Left cardiac atrium (tissue), 4 donors: Measurements from ENCODE around the gene UBA1. TPM values are rescaled to one million over a fixed set of nuclear protein-coding genes. Genes with fewer than 3 reads are reported as not detected.
A peak's percentile ranks its signal among the peaks of the same experiment; 100 is the strongest.

Source experiments
- ATAC-seq, 2 donors: fragments of 200-7000 bp; cut with Tn5 transposase; one replicate each; pipeline ENCODE4 v1.9.1; 2020; ENCODE audit warnings: mild to moderate bottlenecking in 2 of 2, moderate library complexity in 2 of 2
- DNase-seq: peaks from one replicate; pipeline ENCODE4 v3.0.0-alpha.2; 2020
- intact Hi-C, 2 donors: fragments of 100-400 bp; cut with DNase I; formaldehyde crosslinking; loops; one replicate each; pipeline versions ENCODE4 v1.14.1 to v1.15.1; 2022 to 2023
- total RNA-seq, 2 donors: library from RNA; stranded (reverse); fragmentation: NEBNext Ultra II Directional; extraction: Animal tissue kit (Norgen Biotek cat#: 25700); gene quantifications; one replicate each; pipeline ENCODE4 v1.2.1, GENCODE V29; 2021
- donor health status: DM: no; HTN: yes; CAD: no.
- donor health status: DM: no; HTN: yes; CAD: no; lungs with severe emphysema.
- donor health status: DM: yes; HTN: yes; CAD: no.
- donor health status: Dilated cardiomyopathy.

The UBA1 gene
- total RNA-seq, 2 donors from 2014 or later: 101 to 132 TPM

DNA sequence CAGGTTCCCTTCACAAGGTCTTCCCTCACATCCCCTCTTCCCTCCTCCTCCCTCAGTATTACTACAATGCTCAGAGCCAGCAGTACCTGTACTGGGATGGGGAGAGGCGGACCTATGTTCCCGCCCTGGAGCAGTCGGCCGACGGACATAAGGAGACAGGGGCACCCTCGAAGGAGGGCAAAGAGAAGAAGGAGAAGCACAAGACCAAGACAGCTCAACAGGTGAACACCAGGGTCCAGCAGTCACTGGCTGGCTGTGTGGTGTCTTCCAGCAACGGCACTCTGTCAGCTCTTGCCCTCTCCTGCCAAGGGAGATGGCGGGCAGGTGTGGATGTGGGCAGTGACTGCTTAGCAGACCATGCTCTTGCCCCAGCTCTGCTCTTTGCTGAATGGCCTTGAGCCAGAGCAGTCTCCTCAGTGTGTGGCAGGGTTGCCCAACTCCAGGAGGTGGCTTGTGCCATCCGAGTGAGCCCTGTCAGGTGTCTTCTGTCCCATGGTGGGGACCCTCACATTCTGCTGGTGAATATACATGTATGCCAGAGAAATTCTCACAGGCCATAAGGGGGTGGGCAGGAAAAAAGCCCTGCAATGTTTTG lies 11.4 kb upstream of the UBA1 start:
- ATAC-seq (no peak), DNase-seq (peak; percentile 10)
- intact Hi-C loops: loop anchor here in 1 of 2 donors (10.0 kb wide), 1 partner anchor 633 kb away; no protein-coding TSS in a partner anchor

DNA sequence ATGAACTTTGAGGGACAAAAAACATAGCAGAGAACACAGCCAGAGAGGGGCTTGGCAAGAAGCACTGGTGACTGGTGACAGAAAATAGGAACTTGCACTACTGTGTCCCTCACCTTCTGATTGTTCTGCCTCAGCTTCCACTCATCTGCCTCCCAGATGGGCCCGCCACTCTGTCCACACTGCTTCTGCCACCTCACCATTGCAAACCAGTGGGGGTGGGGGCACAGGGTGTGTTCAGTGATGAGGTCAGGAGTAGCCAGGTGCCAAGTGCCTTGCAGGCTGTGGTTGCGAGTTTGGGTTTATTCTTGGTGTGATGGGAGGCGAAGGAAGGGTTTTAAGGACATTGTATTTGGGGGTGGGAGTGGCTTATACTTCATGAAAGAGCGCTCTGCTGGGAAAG lies 9.1 kb upstream of the UBA1 start:
- intact Hi-C loops: loop anchor here in 1 of 2 donors (10.0 kb wide), 1 partner anchor 630 kb away; no protein-coding TSS in a partner anchor
- no peak for ATAC-seq
- DNase-seq: peak; percentile 10

DNA sequence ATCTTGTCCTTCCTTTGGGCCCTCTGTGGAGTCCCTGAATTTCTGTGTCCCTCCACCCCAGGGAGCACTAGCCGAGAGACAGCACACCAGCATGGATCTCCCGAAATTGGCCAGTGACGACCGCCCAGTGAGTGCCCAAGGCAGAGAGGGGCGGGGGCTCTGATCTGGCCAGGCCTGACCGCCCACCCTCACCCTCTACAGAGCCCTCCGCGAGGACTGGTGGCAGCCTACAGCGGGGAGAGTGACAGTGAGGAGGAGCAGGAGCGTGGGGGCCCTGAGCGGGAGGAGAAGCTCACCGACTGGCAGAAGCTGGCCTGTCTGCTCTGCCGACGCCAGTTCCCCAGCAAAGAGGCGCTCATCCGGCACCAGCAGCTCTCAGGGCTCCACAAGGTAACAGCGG lies 8.4 kb upstream of the UBA1 start:
- DNase-seq (peak; percentile 11), ATAC-seq (no peak)
- intact Hi-C loops: loop anchor here in 1 of 2 donors (10.0 kb wide), 1 partner anchor 630 kb away; no protein-coding TSS in a partner anchor

DNA sequence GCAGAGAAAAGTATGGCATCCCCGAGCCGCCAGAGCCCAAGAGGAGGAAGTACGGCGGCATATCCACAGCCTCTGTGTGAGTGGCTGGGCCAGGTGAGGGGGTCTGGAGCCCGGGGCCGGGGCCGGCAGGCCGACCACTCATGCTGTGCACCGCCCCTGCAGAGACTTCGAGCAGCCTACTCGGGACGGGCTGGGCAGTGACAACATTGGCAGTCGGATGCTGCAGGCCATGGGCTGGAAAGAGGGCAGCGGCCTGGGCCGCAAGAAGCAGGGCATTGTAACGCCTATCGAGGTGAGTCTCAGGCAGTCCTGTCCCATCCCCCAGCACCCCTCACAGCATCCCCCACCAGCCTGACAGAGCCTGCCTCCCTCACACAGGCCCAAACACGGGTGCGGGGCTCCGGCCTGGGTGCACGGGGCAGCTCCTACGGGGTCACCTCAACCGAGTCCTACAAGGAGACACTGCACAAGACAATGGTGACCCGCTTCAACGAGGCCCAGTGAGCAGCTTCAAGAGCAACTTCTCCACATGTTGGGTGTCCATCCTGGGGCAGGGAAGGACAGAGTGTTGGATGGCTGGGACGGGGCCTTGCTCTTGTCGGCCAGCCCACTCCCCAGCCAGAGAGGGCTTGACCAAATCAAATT lies 7.4 kb upstream of the UBA1 start:
- no peak for ATAC-seq
- intact Hi-C loops: loop anchor here in 1 of 2 donors (10.0 kb wide), 1 partner anchor 629 kb away; no protein-coding TSS in a partner anchor

DNA sequence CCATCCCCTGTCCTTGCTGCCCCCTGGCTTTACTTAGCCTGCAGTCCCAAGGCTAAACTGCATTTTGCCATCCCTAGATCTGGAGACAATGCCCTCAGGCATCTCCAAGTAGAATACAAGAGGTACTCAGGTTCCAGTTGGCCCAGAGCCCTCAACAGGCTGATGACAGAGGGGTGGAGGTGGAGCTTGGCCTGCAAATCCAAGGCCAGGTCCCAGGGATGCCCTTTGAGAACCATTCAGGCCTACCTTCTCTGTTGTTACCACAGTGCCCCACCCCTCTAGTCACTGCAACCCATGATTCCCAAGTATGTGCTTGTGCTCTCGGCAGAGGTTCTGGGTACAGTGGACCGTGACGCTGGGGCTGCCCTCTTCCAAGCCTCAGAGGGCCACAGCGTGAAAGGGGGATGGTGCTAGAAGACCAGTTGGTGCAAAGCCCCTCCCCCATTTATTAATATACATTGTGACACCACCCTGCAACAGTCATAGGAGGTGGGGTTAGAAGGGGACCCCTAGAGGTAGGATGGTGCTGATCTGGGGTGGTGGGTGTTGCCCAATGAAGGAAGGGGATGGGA lies 6.4 kb upstream of the UBA1 start:
- intact Hi-C loops: loop anchor here in 1 of 2 donors (10.0 kb wide), 1 partner anchor 628 kb away; no protein-coding TSS in a partner anchor
- peak; percentile 7 for DNase-seq
- ATAC-seq: no peak

More for the DNA sequence above, 7.4 kb upstream of the UBA1 start:
- peak; percentile 18 for DNase-seq

DNA sequence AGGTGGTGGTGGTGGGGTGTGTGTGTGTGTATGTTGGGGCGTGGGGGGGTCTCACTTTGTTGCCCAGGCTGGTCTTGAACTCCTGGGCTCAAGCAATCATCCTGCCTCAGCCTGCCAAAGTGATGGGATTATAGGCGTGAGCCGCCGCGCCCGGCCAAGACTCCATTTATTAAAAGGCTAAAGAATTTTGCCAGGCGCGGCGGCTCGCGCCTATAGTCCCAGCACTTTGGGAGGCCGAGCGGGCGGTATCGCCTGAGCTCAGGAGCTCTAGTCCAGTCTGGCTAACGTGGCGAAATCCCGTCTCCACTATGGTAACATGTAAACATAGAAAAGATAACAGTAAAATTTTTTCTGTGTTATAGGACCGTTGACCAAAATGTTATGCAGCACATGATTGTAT lies 3.7 kb upstream of the UBA1 start:
- ATAC-seq: no peak
- intact Hi-C loops: loop anchor here (5.0 to 10.0 kb wide), 5 partner anchors 195 to 625 kb away; no protein-coding TSS in a partner anchor
- DNase-seq: peak; percentile 20

DNA sequence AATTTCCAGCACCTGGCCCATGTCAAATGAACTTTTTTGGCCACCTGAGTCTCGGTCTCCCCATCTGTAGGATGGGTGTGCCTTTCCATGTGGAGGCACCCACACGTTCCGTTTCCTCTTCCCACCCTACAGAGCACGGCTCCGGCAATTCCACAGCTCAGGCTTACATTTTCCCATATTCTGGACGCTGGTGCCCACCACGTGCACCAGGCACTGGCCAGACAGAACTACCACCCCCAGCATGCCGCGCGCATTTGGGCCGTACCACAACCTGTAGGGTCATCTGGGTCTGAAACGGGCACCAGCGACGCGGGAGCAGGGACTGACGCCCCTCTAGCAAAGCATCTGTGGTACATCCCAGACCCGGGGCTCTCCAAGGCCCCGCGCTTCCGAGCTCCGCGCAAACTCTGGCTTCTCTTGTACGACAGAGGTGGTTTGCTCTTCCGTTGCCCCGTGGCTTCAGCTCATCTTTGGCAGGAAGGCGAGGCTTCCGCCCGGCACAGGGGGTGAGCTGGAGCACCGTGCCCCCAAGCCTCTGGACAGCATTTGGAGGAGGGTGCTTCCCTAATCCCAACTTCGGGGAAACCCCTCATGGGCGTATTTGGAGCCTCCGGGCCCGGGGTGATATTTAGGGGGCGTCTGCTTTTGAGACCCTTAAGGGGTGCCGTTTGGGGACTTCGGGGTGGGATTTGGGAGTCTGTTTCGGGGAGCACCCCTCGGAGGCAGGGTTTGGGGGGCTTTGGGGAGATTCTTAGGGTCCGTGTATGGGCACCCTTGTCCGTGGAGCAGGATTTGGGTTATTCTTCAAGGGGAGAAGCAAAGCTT lies 3.0 kb upstream of the UBA1 start:
- intact Hi-C loops: loop anchor here (5.0 to 10.0 kb wide), 4 partner anchors 194 to 454 kb away; no protein-coding TSS in a partner anchor
- peak; percentile 88 for DNase-seq

DNA sequence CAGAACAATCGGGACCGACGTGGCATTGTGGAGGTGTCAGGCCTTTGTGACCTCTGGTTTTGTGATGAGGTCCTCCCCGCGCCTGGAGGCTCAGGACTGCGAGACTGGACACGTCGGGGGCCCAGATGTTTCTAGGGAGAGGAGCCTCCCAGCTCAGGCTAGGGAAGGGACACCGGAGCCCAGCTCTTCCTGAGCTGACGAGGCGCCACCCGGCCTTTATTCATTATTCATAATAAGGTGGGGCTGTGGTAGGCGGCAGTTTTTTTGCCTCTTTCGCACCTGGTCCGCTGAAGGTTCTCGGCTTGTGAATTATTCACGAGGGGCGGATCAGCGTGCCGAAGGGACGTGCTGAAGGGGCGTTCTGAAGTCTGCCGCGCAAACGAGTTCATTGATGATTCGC lies 2.3 kb upstream of the UBA1 start:
- intact Hi-C loops: loop anchor here (5.0 to 10.0 kb wide), 4 partner anchors 193 to 453 kb away; no protein-coding TSS in a partner anchor
- DNase-seq (peak; percentile 24), ATAC-seq (peak in 1 of 2 donors; percentile 7)

More for the DNA sequence above, 3.0 kb upstream of the UBA1 start:
- peak; percentile 82 to 91 for ATAC-seq

DNA sequence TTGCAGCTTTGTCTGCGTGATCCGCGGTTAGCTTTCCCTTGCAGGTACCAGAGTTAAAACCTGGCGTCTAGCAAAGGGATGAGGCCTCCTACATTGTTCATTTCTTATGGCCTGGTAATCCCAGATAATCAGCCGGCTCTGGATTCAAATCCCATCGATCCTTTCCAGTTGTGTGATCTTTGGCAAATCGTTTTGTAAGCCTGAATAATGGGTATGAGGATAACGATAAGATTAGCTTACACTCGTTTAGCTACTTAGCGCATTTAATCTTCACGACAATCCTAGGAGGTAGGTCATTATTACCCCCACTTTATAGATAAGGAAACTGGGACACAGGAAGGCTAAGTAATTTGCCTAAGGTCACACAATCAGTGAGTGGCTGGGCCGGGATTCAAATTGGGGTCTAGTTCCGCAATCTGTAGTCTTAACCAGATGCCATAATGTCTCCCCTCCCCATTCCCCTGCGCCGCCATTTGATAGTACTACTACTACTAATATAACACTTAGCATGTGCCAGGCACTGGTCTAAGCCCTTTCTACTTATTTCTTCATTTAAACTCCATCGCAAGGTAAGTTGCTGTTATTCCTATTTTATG lies 1.7 kb upstream of the UBA1 start:
- intact Hi-C loops: loop anchor here (2.0 to 10.0 kb wide), 5 partner anchors 193 to 453 kb away; no protein-coding TSS in a partner anchor
- DNase-seq (peak; percentile 4), ATAC-seq (no peak)

DNA sequence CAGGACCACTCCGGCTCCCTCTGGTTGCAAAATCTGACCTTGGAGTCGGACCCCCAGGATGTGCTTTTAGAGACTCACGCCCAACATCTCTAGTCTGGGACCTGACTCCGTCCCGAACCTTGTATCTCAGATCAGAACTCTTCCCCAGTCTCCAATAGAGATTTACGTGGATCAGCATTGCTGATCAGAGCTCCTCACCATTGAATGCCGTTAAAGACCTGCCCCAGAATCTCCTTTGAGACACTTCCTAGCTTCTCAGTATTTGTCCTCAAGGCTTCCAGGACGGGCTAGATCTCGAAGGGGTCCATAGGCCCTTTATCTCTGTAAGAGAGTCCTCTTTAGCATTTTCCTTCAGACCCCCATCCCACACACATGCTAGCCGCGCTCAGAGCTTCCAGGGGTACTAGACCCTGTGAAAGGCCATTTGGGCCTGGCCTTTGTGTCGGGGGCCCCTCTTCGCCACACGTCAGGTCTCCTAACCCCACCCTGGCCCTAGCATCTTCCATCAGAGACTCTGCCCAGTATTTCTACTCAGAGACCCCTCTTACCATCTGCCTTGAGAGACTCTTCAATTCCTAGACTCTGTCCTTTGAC lies 662 bp downstream of the UBA1 start:
- intact Hi-C loops: loop anchor here (5.0 to 10.0 kb wide), 4 partner anchors 191 to 451 kb away; no protein-coding TSS in a partner anchor
- peak in 1 of 2 donors; percentile 1 for ATAC-seq
- peak; percentile 12 for DNase-seq

DNA sequence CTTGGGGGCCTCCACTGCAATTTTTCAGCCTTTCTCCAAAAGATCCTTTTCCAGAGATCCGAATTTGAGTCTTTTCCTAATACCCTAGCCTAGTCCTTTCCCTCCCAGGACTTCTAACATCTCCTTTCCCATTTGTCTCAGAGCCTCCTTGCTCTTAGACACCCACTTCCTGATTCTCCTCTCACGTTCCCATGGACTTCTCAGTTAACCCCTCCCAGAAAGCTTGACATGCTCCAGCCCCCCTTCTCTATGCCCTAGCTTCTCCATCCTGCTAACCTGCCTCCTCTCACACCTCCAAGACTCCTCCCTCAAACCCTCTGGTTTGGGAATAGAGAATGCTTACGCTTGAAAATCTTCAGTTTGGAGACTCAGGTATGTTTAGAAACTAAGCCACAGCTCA lies 2.5 kb downstream of the UBA1 start:
- DNase-seq: no peak
- ATAC-seq: no peak
- intact Hi-C loops: loop anchor here (10.0 kb wide), 3 partner anchors 189 to 449 kb away; no protein-coding TSS in a partner anchor

DNA sequence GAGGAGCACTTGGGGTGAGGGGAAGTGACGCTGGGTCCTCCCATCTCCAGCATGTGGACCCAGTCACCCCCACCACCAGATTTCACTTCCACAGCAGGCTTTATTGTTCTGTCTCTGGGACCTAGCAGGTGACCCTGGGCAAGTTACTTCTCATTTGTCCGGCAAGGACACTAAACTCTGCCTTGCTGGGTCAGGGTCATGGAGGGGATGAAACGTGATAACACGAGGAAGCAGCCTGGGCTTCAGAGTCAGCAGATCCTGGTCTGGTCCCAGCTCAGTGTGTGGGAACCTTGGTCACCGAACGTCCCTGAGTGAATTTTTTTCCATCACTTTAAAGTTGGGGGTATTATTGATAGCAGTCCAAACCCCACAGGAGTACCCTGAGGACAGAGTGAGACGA lies 3.9 kb downstream of the UBA1 start:
- ATAC-seq (no peak), DNase-seq (no peak)
- intact Hi-C loops: loop anchor here (10.0 kb wide), 3 partner anchors 187 to 447 kb away; no protein-coding TSS in a partner anchor

DNA sequence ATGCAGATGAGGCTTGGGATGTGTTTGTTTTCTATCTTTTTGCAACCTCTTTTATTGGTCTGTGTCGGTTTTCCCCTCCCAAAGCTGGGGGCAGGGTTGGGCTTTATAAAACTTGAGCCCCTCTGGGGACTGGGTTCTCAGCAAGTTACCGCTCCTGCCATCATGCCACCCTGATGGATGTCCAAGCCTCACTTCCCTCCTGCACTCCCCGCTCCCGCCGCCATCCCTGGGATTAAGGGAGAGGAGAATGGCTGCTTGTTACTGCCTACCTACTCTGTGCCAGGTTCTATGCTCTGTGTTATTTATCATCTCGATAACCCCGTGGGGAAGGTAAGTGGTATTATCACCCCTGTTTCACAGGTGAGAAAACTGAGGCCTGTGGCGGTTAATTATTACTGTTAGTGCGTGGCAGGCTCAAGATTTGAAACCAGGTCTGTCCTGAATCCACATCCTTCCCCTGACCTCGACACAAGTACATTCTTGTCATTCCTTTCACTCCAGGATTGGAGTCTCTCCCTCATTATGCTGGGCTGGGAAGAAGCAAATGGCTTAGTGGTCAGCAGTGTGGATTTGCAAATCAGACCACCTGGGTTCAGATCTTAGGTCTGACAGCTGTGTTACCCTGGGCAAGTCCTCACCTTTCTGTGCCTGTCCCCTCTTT lies 4.5 kb downstream of the UBA1 start:
- intact Hi-C loops: loop anchor here (10.0 kb wide), 3 partner anchors 187 to 447 kb away; no protein-coding TSS in a partner anchor
- DNase-seq: no peak
- no peak for ATAC-seq

DNA sequence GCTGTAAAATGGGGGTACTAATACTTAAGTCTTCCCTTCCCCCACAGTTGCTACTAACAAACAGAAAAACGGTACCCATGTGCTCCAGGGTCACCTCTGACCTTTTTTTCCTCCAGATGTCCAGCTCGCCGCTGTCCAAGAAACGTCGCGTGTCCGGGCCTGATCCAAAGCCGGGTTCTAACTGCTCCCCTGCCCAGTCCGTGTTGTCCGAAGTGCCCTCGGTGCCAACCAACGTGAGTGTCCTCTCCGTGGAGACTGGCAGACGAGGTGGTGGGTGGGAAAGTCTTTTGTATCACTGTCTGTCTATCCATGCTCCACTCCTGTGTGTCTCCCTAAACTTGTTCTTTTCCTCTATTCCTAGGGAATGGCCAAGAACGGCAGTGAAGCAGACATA lies 5.1 kb downstream of the UBA1 start:
- DNase-seq (no peak), ATAC-seq (no peak)
- intact Hi-C loops: loop anchor here (10.0 kb wide), 3 partner anchors 186 to 446 kb away; no protein-coding TSS in a partner anchor

DNA sequence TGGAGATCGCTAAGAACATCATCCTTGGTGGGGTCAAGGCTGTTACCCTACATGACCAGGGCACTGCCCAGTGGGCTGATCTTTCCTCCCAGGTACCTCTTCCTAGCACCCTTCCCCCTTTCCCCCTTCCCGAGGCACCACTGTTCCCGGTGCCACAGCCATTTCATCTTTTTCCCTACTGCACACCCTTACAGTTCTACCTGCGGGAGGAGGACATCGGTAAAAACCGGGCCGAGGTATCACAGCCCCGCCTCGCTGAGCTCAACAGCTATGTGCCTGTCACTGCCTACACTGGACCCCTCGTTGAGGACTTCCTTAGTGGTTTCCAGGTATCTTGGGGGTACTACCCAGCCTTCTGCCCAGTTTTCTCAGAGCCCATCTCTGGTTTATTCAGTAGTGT lies 5.7 kb downstream of the UBA1 start:
- no peak for ATAC-seq
- intact Hi-C loops: loop anchor here (10.0 kb wide), 3 partner anchors 186 to 446 kb away; no protein-coding TSS in a partner anchor
- no peak for DNase-seq

DNA sequence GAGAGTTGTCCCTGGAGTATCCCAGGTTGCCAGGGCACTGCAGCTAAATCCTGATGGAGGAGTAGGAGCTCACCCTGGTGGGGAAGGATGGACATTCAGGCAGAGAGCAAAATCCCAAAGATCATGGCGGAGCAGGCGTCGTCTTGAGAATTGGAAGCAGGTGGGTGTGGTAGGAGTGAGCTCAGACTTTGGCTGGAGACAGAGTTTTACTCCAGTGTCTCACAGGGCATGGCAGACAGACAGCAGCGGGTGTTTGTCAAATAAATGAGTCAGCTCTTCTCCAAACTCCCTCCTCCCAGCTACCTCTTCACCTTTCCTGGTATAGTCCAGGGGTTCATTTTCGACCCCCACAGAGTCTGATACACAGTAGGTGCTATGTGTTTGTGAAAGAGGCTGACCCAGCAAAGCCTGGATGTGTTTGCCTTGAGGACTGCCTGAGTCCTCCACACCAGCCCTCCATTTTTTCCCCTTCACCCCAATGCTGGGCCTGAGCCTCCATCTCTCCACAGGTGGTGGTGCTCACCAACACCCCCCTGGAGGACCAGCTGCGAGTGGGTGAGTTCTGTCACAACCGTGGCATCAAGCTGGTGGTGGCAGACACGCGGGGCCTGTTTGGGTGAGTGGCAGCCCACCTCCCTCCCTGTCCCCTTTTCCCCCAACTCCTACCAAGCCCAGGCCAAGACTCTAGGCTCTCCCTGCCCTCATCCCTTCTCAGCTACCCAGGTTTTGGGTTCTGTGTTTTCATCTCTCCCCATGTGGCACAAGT lies 6.9 kb downstream of the UBA1 start:
- peak; percentile 41 to 85 for ATAC-seq
- DNase-seq: peak; percentile 52
- intact Hi-C loops: no loop called here
